Keratinocyte (primary cell): ENCODE measurements around the gene SLC25A12. TPM values are rescaled to one million over a fixed set of nuclear protein-coding genes. Genes with fewer than 3 reads are reported as not detected.

Source experiments
- DNase-seq: peaks from one replicate; pipeline ENCODE4 v3.0.0-alpha.2; 2011; ENCODE audit warnings: low read depth, missing footprints, low spot score
- FAIRE-seq: peaks from 2 replicates; lab custom pipeline; 2011; peaks lifted over from hg19 to GRCh38; lab: Jason Lieb, UNC
- H2AFZ ChIP-seq: 2 replicates; pipeline ENCODE4 v1.6.0; 2012; ENCODE audit warnings: low read length, control low read depth, inconsistent platforms; ENCODE audit not compliant: control insufficient read depth
- H3K27ac ChIP-seq: 2 replicates; pipeline ENCODE4 v1.5.1; 2011; ENCODE audit warnings: low read length; ENCODE audit not compliant: control insufficient read depth, insufficient read depth
- H3K27me3 ChIP-seq: 3 replicates; pipeline ENCODE4 v1.6.0; 2011; ENCODE audit warnings: low read length; ENCODE audit not compliant: control insufficient read depth, insufficient read depth; ENCODE audit errors: extremely low read depth
- H3K36me3 ChIP-seq, 2 experiments: 2 replicates in 1 of 2; 3 replicates in 1 of 2; pipeline ENCODE4 v1.5.1; 2011; ENCODE audit warnings: low read length in 2 of 2, mild to moderate bottlenecking in 1 of 2; ENCODE audit not compliant: control insufficient read depth in 2 of 2, insufficient read depth in 2 of 2; ENCODE audit errors: extremely low read depth in 1 of 2
- H3K4me1 ChIP-seq: 3 replicates; pipeline ENCODE4 v1.5.1; 2011; ENCODE audit warnings: low read length; ENCODE audit not compliant: control insufficient read depth, insufficient read depth; ENCODE audit errors: extremely low read depth
- H3K4me2 ChIP-seq: 3 replicates; pipeline ENCODE4 v1.6.0; 2011; ENCODE audit warnings: low read depth, low read length; ENCODE audit not compliant: control insufficient read depth, insufficient read depth; ENCODE audit errors: extremely low read depth
- H3K4me3 ChIP-seq, 3 experiments: fragments of 200-600 bp in 1 of 3; sonication (generic) in 1 of 3; 2 replicates in 2 of 3; 3 replicates in 1 of 3; pipeline ENCODE4 v1.5.1; 2011 to 2016; ENCODE audit warnings: low read length in 3 of 3, mild to moderate bottlenecking in 3 of 3, control low read depth in 2 of 3, inconsistent platforms in 1 of 3, low read depth in 1 of 3, mixed read lengths in 1 of 3, mixed run types in 1 of 3, moderate library complexity in 1 of 3; ENCODE audit not compliant: control insufficient read depth in 2 of 3, insufficient read depth in 2 of 3; ENCODE audit errors: extremely low read depth in 1 of 3
- H3K79me2 ChIP-seq: 2 replicates; pipeline ENCODE4 v1.6.0; 2012; ENCODE audit warnings: low read length; ENCODE audit not compliant: control insufficient read depth, insufficient read depth
- H3K9ac ChIP-seq: 3 replicates; pipeline ENCODE4 v1.6.0; 2011; ENCODE audit warnings: low read length; ENCODE audit not compliant: control insufficient read depth, insufficient read depth; ENCODE audit errors: extremely low read depth
- H3K9me1 ChIP-seq: 3 replicates; pipeline ENCODE4 v1.6.0; 2011; ENCODE audit warnings: low read length; ENCODE audit not compliant: control insufficient read depth, insufficient read depth; ENCODE audit errors: extremely low read depth
- H3K9me3 ChIP-seq: 2 replicates; pipeline ENCODE4 v1.5.1; 2012; ENCODE audit warnings: low read depth, low read length; ENCODE audit not compliant: control insufficient read depth
- H4K20me1 ChIP-seq: 3 replicates; pipeline ENCODE4 v1.6.0; 2011; ENCODE audit warnings: low read length; ENCODE audit not compliant: control insufficient read depth, insufficient read depth; ENCODE audit errors: extremely low read depth
- EZH2 ChIP-seq: IDR thresholded peaks from one replicate; pipeline ENCODE4 v1.6.1; 2012; ENCODE audit warnings: inconsistent platforms, mild to moderate bottlenecking, low read length, moderate library complexity
- dilution Hi-C: fragments of 300-500 bp; cut with MboI; formaldehyde crosslinking; loops from one replicate; pipeline ENCODE4 v1.7.0; 2020; ENCODE audit warnings: low sequenced_read_pairs; ENCODE audit not compliant: extremely low pct_ligation_motif_present
- polyA plus RNA-seq, 5 experiments: library from polyadenylated mRNA; depleted of rRNA in 3 of 5; stranded (reverse) in 3 of 5; stranded (forward) in 1 of 5; unstranded in 1 of 5; fragments of >200 nt; gene quantifications; 1 replicate in 1 of 5; 2 replicates in 3 of 5; 3 replicates in 1 of 5; pipeline versions ENCODE4 v1.2.1 to v1.2.3, GENCODE V29; 2011 to 2012; ENCODE audit warnings: missing spikeins in 2 of 5, low read depth in 1 of 5, low replicate concordance in 1 of 5
- TF ChIP-seq, protein P1 (sequence below), 3 experiments: IDR thresholded peaks in 1 of 3; conservative IDR thresholded peaks in 1 of 3; optimal IDR thresholded peaks in 1 of 3; 2 replicates in 2 of 3; 3 replicates in 1 of 3; pipeline versions ENCODE3 to v1.5.1; 2011; ENCODE audit warnings: low read length in 3 of 3, mild to moderate bottlenecking in 3 of 3, moderate library complexity in 2 of 3, control low read depth in 1 of 3, inconsistent platforms in 1 of 3; ENCODE audit not compliant: insufficient read depth in 2 of 3; ENCODE audit errors: extremely low read depth in 1 of 3

SLC25A12 gene
- polyA plus RNA-seq, 1 donor (not counting 4 experiments of a cell fraction or from before 2014, with no cell fraction given): 27.7 TPM

DNA sequence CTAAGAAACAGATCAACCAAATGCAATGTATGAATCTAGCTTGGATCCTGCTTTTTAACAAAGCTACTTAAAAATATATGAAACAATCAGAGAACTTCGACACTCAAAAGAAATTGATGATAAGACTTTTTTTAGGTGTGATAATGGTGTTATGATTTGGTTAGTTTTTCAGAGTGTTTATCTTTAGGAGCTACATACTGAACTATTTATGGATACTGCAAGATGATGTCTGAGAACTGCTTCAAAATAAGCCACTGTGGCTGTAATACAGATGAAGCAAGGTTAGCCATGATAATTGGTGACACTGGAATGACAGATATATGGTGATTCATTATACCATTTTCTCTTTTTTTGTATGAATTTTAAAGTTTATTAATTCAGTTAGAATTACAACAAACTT, 14.2 kb downstream of the SLC25A12 start:
- Histone ChIP-seq H3K79me2 (peaks cover 2% of the 10 kb centered on the region), H3K36me3 (no peaks in the 10 kb centered on the region), H3K9ac (no peak overlapping the region), H3K9me1 (no peaks in the 10 kb centered on the region), H2AFZ (no peak overlapping the region), H3K27ac (no peak overlapping the region), H4K20me1 (no peaks in the 10 kb centered on the region), H3K4me2 (no peak overlapping the region), H3K27me3 (no peaks in the 10 kb centered on the region), H3K4me1 (peaks cover 10% of the 10 kb centered on the region), H3K9me3 (no peaks in the 10 kb centered on the region), H3K4me3 (no peak overlapping the region)
- FAIRE-seq (no peak), DNase-seq (no peak)
- TF ChIP-seq EZH2: no peak
- TF ChIP-seq, protein P1, sequence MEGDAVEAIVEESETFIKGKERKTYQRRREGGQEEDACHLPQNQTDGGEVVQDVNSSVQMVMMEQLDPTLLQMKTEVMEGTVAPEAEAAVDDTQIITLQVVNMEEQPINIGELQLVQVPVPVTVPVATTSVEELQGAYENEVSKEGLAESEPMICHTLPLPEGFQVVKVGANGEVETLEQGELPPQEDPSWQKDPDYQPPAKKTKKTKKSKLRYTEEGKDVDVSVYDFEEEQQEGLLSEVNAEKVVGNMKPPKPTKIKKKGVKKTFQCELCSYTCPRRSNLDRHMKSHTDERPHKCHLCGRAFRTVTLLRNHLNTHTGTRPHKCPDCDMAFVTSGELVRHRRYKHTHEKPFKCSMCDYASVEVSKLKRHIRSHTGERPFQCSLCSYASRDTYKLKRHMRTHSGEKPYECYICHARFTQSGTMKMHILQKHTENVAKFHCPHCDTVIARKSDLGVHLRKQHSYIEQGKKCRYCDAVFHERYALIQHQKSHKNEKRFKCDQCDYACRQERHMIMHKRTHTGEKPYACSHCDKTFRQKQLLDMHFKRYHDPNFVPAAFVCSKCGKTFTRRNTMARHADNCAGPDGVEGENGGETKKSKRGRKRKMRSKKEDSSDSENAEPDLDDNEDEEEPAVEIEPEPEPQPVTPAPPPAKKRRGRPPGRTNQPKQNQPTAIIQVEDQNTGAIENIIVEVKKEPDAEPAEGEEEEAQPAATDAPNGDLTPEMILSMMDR (optimal IDR thresholded peaks at IDR 0.05 in 1 of 3, IDR thresholded peaks at IDR 0.05 in 1 of 3, conservative IDR thresholded peaks at IDR 0.05 in 1 of 3; ENCODE audit: extremely low read depth in 1 of 3, insufficient read depth in 2 of 3, low read length in 3 of 3): no peak
- dilution Hi-C loops: no loop called here

DNA sequence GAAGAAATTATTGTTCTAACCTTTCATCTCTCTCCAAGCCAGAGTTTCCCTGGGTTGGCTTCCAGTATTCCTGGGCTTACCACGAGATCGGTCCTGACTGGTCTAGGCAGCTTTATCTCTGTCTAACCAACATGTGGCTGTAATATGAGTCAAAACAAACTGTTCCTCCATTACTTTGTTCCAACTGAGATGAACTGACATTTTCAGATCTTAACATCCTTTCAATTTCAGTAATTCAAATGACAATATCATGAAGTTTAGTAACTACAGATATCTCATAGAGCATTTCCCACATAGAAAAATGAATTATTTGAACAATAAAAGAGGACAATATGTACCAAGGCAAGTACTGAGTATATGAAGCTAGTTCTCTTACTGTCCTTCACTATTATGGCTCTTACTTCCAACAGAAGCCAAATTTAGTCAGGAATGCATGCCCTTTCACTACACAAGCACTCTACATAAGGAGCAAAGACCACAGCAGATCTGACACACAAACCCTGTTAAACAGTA, 15.5 kb downstream of the SLC25A12 start:
- Histone ChIP-seq H3K4me2 (peak overlapping the region; percentile 33), H3K4me1 (peaks cover 10% of the 10 kb centered on the region), H3K9me3 (no peaks in the 10 kb centered on the region), H4K20me1 (no peaks in the 10 kb centered on the region), H3K9ac (no peak overlapping the region), H3K36me3 (no peaks in the 10 kb centered on the region), H2AFZ (peak overlapping the region; percentile 66), H3K4me3 (no peak overlapping the region), H3K79me2 (peaks cover 2% of the 10 kb centered on the region), H3K9me1 (no peaks in the 10 kb centered on the region), H3K27me3 (no peaks in the 10 kb centered on the region), H3K27ac (peak overlapping the region; percentile 3)
- DNase-seq (no peak), FAIRE-seq (peak; percentile 92)
- TF ChIP-seq, protein P1 (optimal IDR thresholded peaks at IDR 0.05 in 1 of 3, IDR thresholded peaks at IDR 0.05 in 1 of 3, conservative IDR thresholded peaks at IDR 0.05 in 1 of 3; ENCODE audit: extremely low read depth in 1 of 3, insufficient read depth in 2 of 3, low read length in 3 of 3): no peak
- TF ChIP-seq EZH2: no peak
- dilution Hi-C loops: no loop called here
